Measurements from ENCODE around the gene CACNA2D1.

The CACNA2D1 gene

GRCh38 chr7:82323806-82324205 lies 119.8 kb downstream of the CACNA2D1 start:
- no peaks in the 10 kb centered on the region for H3K36me3 ChIP-seq (ENCODE audit: control insufficient read depth, insufficient read depth, low read length)
- no peaks in the 10 kb centered on the region for H3K27me3 ChIP-seq (replicated peaks; ENCODE audit: control insufficient read depth, insufficient read depth, low read length)
- DNase-seq (ENCODE audit: extremely low read depth, insufficient read length), result no peak
- TF ChIP-seq CTCF (IDR thresholded peaks at IDR 0.05; ENCODE audit: insufficient read depth, low read length, poor library complexity, severe bottlenecking), result no peak
- H3K4me3 ChIP-seq (replicated peaks; ENCODE audit: low read depth, low read length), result no peak overlapping the region

GRCh38 chr7:82319674-82320118 lies 123.9 kb downstream of the CACNA2D1 start:
- Histone ChIP-seq H3K27me3 (replicated peaks; ENCODE audit: control insufficient read depth, insufficient read depth, low read length) (no peaks in the 10 kb centered on the region), H3K36me3 (ENCODE audit: control insufficient read depth, insufficient read depth, low read length) (no peaks in the 10 kb centered on the region), H3K4me3 (replicated peaks; ENCODE audit: low read depth, low read length) (no peak overlapping the region)
- no peak for TF ChIP-seq CTCF (IDR thresholded peaks at IDR 0.05; ENCODE audit: insufficient read depth, low read length, poor library complexity, severe bottlenecking)
- DNase-seq (ENCODE audit: extremely low read depth, insufficient read length), result no peak

DNA sequence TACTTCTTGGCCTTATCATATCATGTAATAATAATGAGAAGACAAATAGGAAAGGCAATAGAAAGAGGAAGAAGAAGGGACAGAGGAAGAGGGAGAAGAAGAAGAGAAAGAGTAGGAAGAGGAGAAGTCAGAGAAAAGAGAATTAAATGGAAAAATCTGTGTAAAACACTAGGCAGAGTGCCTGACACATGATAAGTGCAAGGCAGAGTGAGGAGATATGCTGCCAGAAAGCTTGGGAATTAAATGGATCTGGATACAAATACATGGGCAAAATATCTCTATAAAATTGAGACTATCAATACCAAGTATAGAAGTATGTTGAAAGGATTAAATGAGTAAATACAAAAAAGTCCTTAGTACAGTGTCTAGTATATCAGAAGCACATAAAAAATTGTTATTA lies 124.8 kb downstream of the CACNA2D1 start:
- DNase-seq (ENCODE audit: extremely low read depth, insufficient read length), result no peak
- no peak for TF ChIP-seq CTCF (IDR thresholded peaks at IDR 0.05; ENCODE audit: insufficient read depth, low read length, poor library complexity, severe bottlenecking)
- Histone ChIP-seq H3K27me3 (replicated peaks; ENCODE audit: control insufficient read depth, insufficient read depth, low read length) (no peaks in the 10 kb centered on the region), H3K36me3 (ENCODE audit: control insufficient read depth, insufficient read depth, low read length) (no peaks in the 10 kb centered on the region), H3K4me3 (replicated peaks; ENCODE audit: low read depth, low read length) (no peak overlapping the region)

GRCh38 chr7:82317760-82318159 lies 125.8 kb downstream of the CACNA2D1 start:
- no peak for DNase-seq (ENCODE audit: extremely low read depth, insufficient read length)
- TF ChIP-seq CTCF (IDR thresholded peaks at IDR 0.05; ENCODE audit: insufficient read depth, low read length, poor library complexity, severe bottlenecking), result no peak
- Histone ChIP-seq H3K4me3 (replicated peaks; ENCODE audit: low read depth, low read length) (no peak overlapping the region), H3K36me3 (ENCODE audit: control insufficient read depth, insufficient read depth, low read length) (no peaks in the 10 kb centered on the region), H3K27me3 (replicated peaks; ENCODE audit: control insufficient read depth, insufficient read depth, low read length) (no peaks in the 10 kb centered on the region)

- DNase-seq (ENCODE audit: extremely low read depth, insufficient read length), result no peak
- Histone ChIP-seq H3K36me3 (ENCODE audit: control insufficient read depth, insufficient read depth, low read length) (no peaks in the 10 kb centered on the region), H3K4me3 (replicated peaks; ENCODE audit: low read depth, low read length) (no peak overlapping the region), H3K27me3 (replicated peaks; ENCODE audit: control insufficient read depth, insufficient read depth, low read length) (no peaks in the 10 kb centered on the region)
- TF ChIP-seq CTCF (IDR thresholded peaks at IDR 0.05; ENCODE audit: insufficient read depth, low read length, poor library complexity, severe bottlenecking), result no peak
Observed at GRCh38 chr7:82317257-82317721, 126.3 kb downstream of the CACNA2D1 start.

DNA sequence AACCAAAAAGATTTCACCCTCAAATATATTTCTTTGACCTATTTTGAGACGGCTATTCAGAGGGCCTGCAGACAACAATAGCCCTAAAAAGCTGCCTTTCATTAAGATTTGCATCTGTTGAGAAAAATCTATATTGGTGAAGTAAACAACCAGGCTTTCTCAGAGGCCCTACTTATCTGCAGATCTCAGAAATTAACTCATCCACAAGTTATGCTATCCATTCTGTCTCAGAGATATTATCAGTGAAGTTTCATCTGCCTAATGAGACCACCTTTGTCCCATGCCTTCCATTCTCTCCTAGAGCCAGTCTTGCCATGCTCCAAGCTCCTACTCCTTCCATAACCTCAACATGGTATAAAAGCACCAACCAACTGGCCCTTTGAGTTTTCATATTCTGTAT lies 130.3 kb downstream of the CACNA2D1 start:
- Histone ChIP-seq H3K36me3 (ENCODE audit: control insufficient read depth, insufficient read depth, low read length) (no peaks in the 10 kb centered on the region), H3K27me3 (replicated peaks; ENCODE audit: control insufficient read depth, insufficient read depth, low read length) (no peaks in the 10 kb centered on the region), H3K4me3 (replicated peaks; ENCODE audit: low read depth, low read length) (no peak overlapping the region)
- no peak for DNase-seq (ENCODE audit: extremely low read depth, insufficient read length)
- TF ChIP-seq CTCF (IDR thresholded peaks at IDR 0.05; ENCODE audit: insufficient read depth, low read length, poor library complexity, severe bottlenecking), result no peak

Measured in GM06990 (cell line).